Left renal pelvis (tissue), 4 donors: ENCODE measurements around the gene COA1. TPM values are rescaled to one million over a fixed set of nuclear protein-coding genes. Genes with fewer than 3 reads are reported as not detected.
"Not testable (repeated sequence)": the region's sequence is repeated elsewhere in the genome, so short reads cannot be mapped to it uniquely, and the experiment has no call there.

Experiments used
- DNase-seq, 4 donors: peaks; one replicate each; pipeline ENCODE4 v3.0.0-alpha.2; 2013; ENCODE audit warnings: low read depth in 4 of 4, low spot score in 3 of 4
- polyA plus RNA-seq, 4 donors: library from polyadenylated mRNA; unstranded; fragments of 120-200 nt; gene quantifications; one replicate each; pipeline ENCODE4 v1.2.1, GENCODE V29; 2013; ENCODE audit not compliant: insufficient read length in 4 of 4

The COA1 gene
- polyA plus RNA-seq, 4 donors, result 45.9 to 76.8 (median 68.4) TPM

- DNase-seq, result no peak
These were observed 29.7 kb upstream of the COA1 start for GRCh38 chr7:43758822-43759683.

GRCh38 chr7:43758029-43758821 lies 28.9 kb upstream of the COA1 start, which contains the start of gene BLVRA:
Gene BLVRA (plus strand): TSS chr7:43758680. CDS start chr7:43771159, 12,479 bp downstream.
- peak in 1 of 4 donors; percentile 49 for DNase-seq

- no peak for DNase-seq
These were observed 27.9 kb upstream of the COA1 start for GRCh38 chr7:43757073-43757720.

GRCh38 chr7:43756368-43757072 lies 27.2 kb upstream of the COA1 start:
- no peak for DNase-seq

- DNase-seq, result no peak
These were observed 25.3 kb upstream of the COA1 start for GRCh38 chr7:43754596-43754995.

GRCh38 chr7:43753843-43754242 lies 24.5 kb upstream of the COA1 start:
- DNase-seq, result no peak

- no peak for DNase-seq
These were observed 24.0 kb upstream of the COA1 start for GRCh38 chr7:43753271-43753810.

- DNase-seq, result no peak
These were observed 23.1 kb upstream of the COA1 start for GRCh38 chr7:43752411-43752810.

GRCh38 chr7:43750016-43750887 lies 20.9 kb upstream of the COA1 start:
- DNase-seq, result no peak

GRCh38 chr7:43749383-43749940 lies 20.1 kb upstream of the COA1 start:
- no peak for DNase-seq

- no peak for DNase-seq
These were observed 18.2 kb upstream of the COA1 start for GRCh38 chr7:43747328-43748105.

GRCh38 chr7:43742692-43743091 lies 13.4 kb upstream of the COA1 start:
- no peak for DNase-seq

GRCh38 chr7:43737467-43738127 lies 8.3 kb upstream of the COA1 start:
- no peak for DNase-seq

GRCh38 chr7:43735802-43736603 lies 6.7 kb upstream of the COA1 start:
- no peak for DNase-seq

GRCh38 chr7:43735403-43735801 lies 6.1 kb upstream of the COA1 start:
- DNase-seq, result no peak

- DNase-seq, result not testable (repeated sequence)
These were observed 5.4 kb upstream of the COA1 start for GRCh38 chr7:43734575-43735332.
